ENCODE data around the gene HELZ. TPM values are rescaled to one million over a fixed set of nuclear protein-coding genes. Genes with fewer than 3 reads are reported as not detected.

Gene HELZ
- polyA plus RNA-seq, 3 donors = 24.8 to 44.1 (median 39.9) TPM

DNA sequence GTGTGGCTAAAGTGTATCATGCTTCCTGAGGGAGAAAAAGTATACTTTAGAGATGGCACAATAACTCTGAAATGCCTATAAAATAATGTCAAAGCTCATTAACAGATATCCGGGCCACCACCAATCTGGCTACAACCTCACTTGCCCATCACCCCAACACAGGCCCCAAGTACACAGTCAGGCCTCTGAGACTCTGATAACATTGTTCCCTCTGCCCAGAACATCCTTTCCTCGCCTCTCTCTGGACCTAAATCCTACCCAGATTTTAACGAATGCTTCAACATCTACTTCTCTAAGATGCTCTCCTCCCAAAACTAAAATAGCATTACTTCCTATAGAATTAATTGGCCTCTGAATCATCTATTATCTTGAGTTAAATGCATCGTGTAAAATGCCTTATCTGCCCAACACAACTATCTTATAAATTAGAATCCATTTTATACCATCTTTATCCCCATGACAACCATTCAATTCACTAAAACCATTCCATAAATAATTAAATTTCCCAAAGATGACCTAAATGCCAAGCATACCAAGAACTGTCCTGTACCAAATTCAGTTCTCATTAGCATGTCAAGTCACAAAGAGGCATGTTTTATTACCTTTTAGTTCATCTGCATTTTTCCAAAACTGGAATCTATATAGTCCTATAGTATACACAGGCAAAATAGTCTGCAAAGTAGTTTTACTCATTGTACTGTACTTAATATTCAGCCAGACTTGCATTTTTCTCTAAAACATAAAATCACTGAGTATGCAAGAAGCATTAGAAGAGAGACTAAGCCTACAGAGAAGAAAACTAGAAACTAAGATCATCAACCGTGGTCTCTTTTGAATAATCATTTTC, 15.7 kb downstream of the HELZ start:
- H3K27me3 Mint-ChIP-seq (ENCODE audit: low read depth in 3 of 3) = no peaks in the 10 kb centered on the region
- no peak for TF ChIP-seq CTCF (IDR thresholded peaks at IDR 0.05)
- peak overlapping the region in 3 of 7 donors; percentile 6 to 63 (median 29) for H3K27ac Mint-ChIP-seq
- 100% methylated on average over 3 of the region's 5 CpGs for WGBS (ENCODE audit: insufficient coverage)
- Histone ChIP-seq H2AFZ (ENCODE audit: insufficient read depth, low read depth, low read length, poor library complexity, severe bottlenecking) (no peak overlapping the region), H3K79me2 (ENCODE audit: insufficient read depth, low read length) (peaks cover 99% of the 10 kb centered on the region), H3K9me3 (replicated peaks in 1 of 2; ENCODE audit: control insufficient read depth in 1 of 2, insufficient read depth in 1 of 2, low read length in 2 of 2) (no peaks in the 10 kb centered on the region), H3K4me3 (replicated peaks in 1 of 3; ENCODE audit: low read depth in 2 of 3, low read length in 3 of 3) (no peak overlapping the region), H3K36me3 (replicated peaks in 1 of 2; ENCODE audit: control insufficient read depth in 1 of 2, insufficient read depth in 2 of 2, low read length in 2 of 2) (peaks cover 36 to 88% of the 10 kb centered on the region in 2 donors), H3K27me3 (ENCODE audit: control insufficient read depth in 2 of 2, insufficient read depth in 2 of 2, low read length in 2 of 2) (no peaks in the 10 kb centered on the region), H3K27ac (ENCODE audit: low read depth in 1 of 2, low read length in 2 of 2) (no peak overlapping the region), H4K20me1 (ENCODE audit: insufficient read depth, low read length) (peaks cover 100% of the 10 kb centered on the region), H3K9ac (ENCODE audit: insufficient read depth, low read length, poor library complexity, severe bottlenecking) (no peak overlapping the region), H3K4me2 (replicated peaks; ENCODE audit: extremely low read depth, low read length, poor library complexity, severe bottlenecking) (no peak overlapping the region), H3K4me1 (ENCODE audit: control insufficient read depth in 1 of 2, insufficient read depth in 2 of 2, low read length in 2 of 2) (no peaks in the 10 kb centered on the region)
- intact Hi-C loops (cut with micrococcal nuclease) = no loop called here
- H3K4me1 Mint-ChIP-seq = peaks cover 7% of the 10 kb centered on the region
- no peaks in the 10 kb centered on the region for H3K9me3 Mint-ChIP-seq
- H3K4me3 Mint-ChIP-seq = no peak overlapping the region
- peaks cover 32 to 74% of the 10 kb centered on the region in 2 donors for H3K36me3 Mint-ChIP-seq
- no peak for DNase-seq

GRCh38 chr17:67227488-67227887, 17.5 kb downstream of the HELZ start:
- no peak overlapping the region for H3K4me3 Mint-ChIP-seq
- no peak overlapping the region for H3K9ac ChIP-seq (ENCODE audit: insufficient read depth, low read length, poor library complexity, severe bottlenecking)
- no peaks in the 10 kb centered on the region for H3K9me3 ChIP-seq (replicated peaks in 1 of 2; ENCODE audit: control insufficient read depth in 1 of 2, insufficient read depth in 1 of 2, low read length in 2 of 2)
- H3K27me3 ChIP-seq (ENCODE audit: control insufficient read depth in 2 of 2, insufficient read depth in 2 of 2, low read length in 2 of 2) = no peaks in the 10 kb centered on the region
- no peak for TF ChIP-seq CTCF (IDR thresholded peaks at IDR 0.05)
- peaks cover 8% of the 10 kb centered on the region for H3K4me1 Mint-ChIP-seq
- peaks cover 0 to 3% (median 0%) of the 10 kb centered on the region in 7 donors for H3K9me3 Mint-ChIP-seq
- H3K79me2 ChIP-seq (ENCODE audit: insufficient read depth, low read length) = peaks cover 99% of the 10 kb centered on the region
- H3K27ac Mint-ChIP-seq = no peak overlapping the region
- H2AFZ ChIP-seq (ENCODE audit: insufficient read depth, low read depth, low read length, poor library complexity, severe bottlenecking) = no peak overlapping the region
- H3K4me1 ChIP-seq (ENCODE audit: control insufficient read depth in 1 of 2, insufficient read depth in 2 of 2, low read length in 2 of 2) = no peaks in the 10 kb centered on the region
- no peak for DNase-seq
- H3K27me3 Mint-ChIP-seq (ENCODE audit: low read depth in 3 of 3) = peaks cover 0 to 1% (median 0%) of the 10 kb centered on the region in 3 donors
- peaks cover 100% of the 10 kb centered on the region for H4K20me1 ChIP-seq (ENCODE audit: insufficient read depth, low read length)
- H3K36me3 ChIP-seq (replicated peaks in 1 of 2; ENCODE audit: control insufficient read depth in 1 of 2, insufficient read depth in 2 of 2, low read length in 2 of 2) = peaks cover 34 to 87% of the 10 kb centered on the region in 2 donors
- H3K4me3 ChIP-seq (replicated peaks in 1 of 3; ENCODE audit: low read depth in 2 of 3, low read length in 3 of 3) = no peak overlapping the region
- peaks cover 38 to 73% of the 10 kb centered on the region in 2 donors for H3K36me3 Mint-ChIP-seq
- intact Hi-C loops (cut with micrococcal nuclease) = no loop called here
- H3K4me2 ChIP-seq (replicated peaks; ENCODE audit: extremely low read depth, low read length, poor library complexity, severe bottlenecking) = no peak overlapping the region
- peak overlapping the region in 1 of 2 donors; percentile 0 for H3K27ac ChIP-seq (ENCODE audit: low read depth in 1 of 2, low read length in 2 of 2)

Data from CD14-positive monocyte (primary cell).